Measurements from ENCODE around the gene ADGRG4.

ADGRG4 gene

GRCh38 chrX:136464589-136464988 is 163.8 kb downstream of the ADGRG4 start:
- DNase-seq (ENCODE audit: low spot score): no peak

Measured in SK-N-DZ (cell line).